Panc1 (cell line): ENCODE results near the gene CEMIP. TPM values are rescaled to one million over a fixed set of nuclear protein-coding genes. Genes with fewer than 3 reads are reported as not detected.

Source experiments
- ATAC-seq: fragments of 200-7000 bp; cut with Tn5 transposase; 2 replicates; pipeline ENCODE4 v1.9.1; 2020; ENCODE audit warnings: mild to moderate bottlenecking, moderate library complexity
- BruUV-seq: library from RNA; stranded (reverse); fragments of 400-500 nt; replicated peaks from 2 replicates; lab custom pipeline; 2021; lab: Mats Ljungman, UMichigan
- CTCF ChIA-PET: fragments of 300-600 bp; sonication (Branson Sonifier 250); formaldehyde crosslinking; loops from one replicate; lab custom pipeline; 2022; ENCODE audit warnings: antibody characterized with exemption; lab: Charles Lee
- POLR2A ChIA-PET: fragments of 300-600 bp; sonication (Branson Sonifier 250); formaldehyde crosslinking; loops from one replicate; lab custom pipeline; 2022; ENCODE audit warnings: antibody characterized with exemption; lab: Charles Lee
- DNase-seq: peaks from one replicate; pipeline ENCODE4 v3.0.0-alpha.2; 2010; ENCODE audit warnings: low read depth, low spot score
- H3K27ac ChIP-seq: 2 replicates; pipeline ENCODE4 v1.5.1; 2011; ENCODE audit warnings: mild to moderate bottlenecking, low read length, inconsistent platforms
- H3K27me3 ChIP-seq: fragments of 200-500 bp; sonication (Bioruptor generic); 2 replicates; pipeline ENCODE4 v1.6.0; 2014; ENCODE audit warnings: low read length, inconsistent platforms; ENCODE audit not compliant: control insufficient read depth, insufficient read depth
- H3K36me3 ChIP-seq: fragments of 200-500 bp; sonication (Bioruptor generic); 2 replicates; pipeline ENCODE4 v1.5.1; 2014; ENCODE audit warnings: inconsistent platforms, mild to moderate bottlenecking, low read length, moderate library complexity; ENCODE audit not compliant: control insufficient read depth, insufficient read depth
- H3K4me1 ChIP-seq: 2 replicates; pipeline ENCODE4 v1.5.1; 2011; ENCODE audit warnings: inconsistent platforms, mild to moderate bottlenecking, low read length, moderate library complexity; ENCODE audit not compliant: control insufficient read depth, insufficient read depth
- H3K4me3 ChIP-seq, 2 experiments: 2 replicates each; pipeline ENCODE4 v1.5.1; 2011 to 2012; ENCODE audit warnings: low read depth in 2 of 2, low read length in 2 of 2, mild to moderate bottlenecking in 2 of 2, inconsistent platforms in 1 of 2, moderate library complexity in 1 of 2
- H3K9me3 ChIP-seq: fragments of 200-500 bp; sonication (Bioruptor generic); 2 replicates; pipeline ENCODE4 v1.5.1; 2014; ENCODE audit warnings: low read depth, mild to moderate bottlenecking, inconsistent platforms, low read length, moderate library complexity; ENCODE audit not compliant: control insufficient read depth, insufficient read depth
- POLR2AphosphoS5 ChIP-seq: IDR thresholded peaks from 2 replicates; pipeline ENCODE4 v1.6.1; 2012; ENCODE audit warnings: mild to moderate bottlenecking, low read depth, low read length, moderate library complexity
- SIN3A ChIP-seq: IDR thresholded peaks from 2 replicates; pipeline ENCODE4 v1.6.1; 2012; ENCODE audit warnings: low read depth, mild to moderate bottlenecking, low read length, moderate library complexity, borderline replicate concordance; ENCODE audit not compliant: insufficient read depth
- TCF7L2 ChIP-seq: IDR thresholded peaks from 2 replicates; pipeline ENCODE4 v1.6.1; 2011; ENCODE audit warnings: mild to moderate bottlenecking, low read depth, low read length, inconsistent platforms
- in situ Hi-C: cut with HindIII; loops from 2 replicates; pipeline ENCODE4 v1.10.0; 2016; ENCODE audit warnings: low sequenced_read_pairs, low pct_unique_long_range_greater_than_20kb
- intact Hi-C: fragments of 100-400 bp; cut with micrococcal nuclease; formaldehyde crosslinking; loops from one replicate; pipeline ENCODE4 v1.10.0; 2022; ENCODE audit not compliant: unreplicated experiment
- total RNA-seq: library from RNA; stranded (reverse); gene quantifications from one replicate; pipeline ENCODE4 v1.2.1, GENCODE V29; 2021; ENCODE audit not compliant: unreplicated experiment
- TF ChIP-seq, protein P1 (sequence below): fragments of 450-650 bp; IDR thresholded peaks from 2 replicates; pipeline ENCODE4 v1.5.1; 2017; ENCODE audit warnings: mild to moderate bottlenecking
- TF ChIP-seq, protein P2 (sequence below), 2 experiments: IDR thresholded peaks; 2 replicates each; pipeline ENCODE4 v1.6.1; 2011 to 2012; ENCODE audit warnings: low read depth in 2 of 2, control low read depth in 1 of 2, low read length in 1 of 2, mild to moderate bottlenecking in 1 of 2, moderate library complexity in 1 of 2; ENCODE audit not compliant: insufficient read depth in 1 of 2

Gene CEMIP
- total RNA-seq, 1 experiment from 2014 or later = 0.46 TPM

DNA sequence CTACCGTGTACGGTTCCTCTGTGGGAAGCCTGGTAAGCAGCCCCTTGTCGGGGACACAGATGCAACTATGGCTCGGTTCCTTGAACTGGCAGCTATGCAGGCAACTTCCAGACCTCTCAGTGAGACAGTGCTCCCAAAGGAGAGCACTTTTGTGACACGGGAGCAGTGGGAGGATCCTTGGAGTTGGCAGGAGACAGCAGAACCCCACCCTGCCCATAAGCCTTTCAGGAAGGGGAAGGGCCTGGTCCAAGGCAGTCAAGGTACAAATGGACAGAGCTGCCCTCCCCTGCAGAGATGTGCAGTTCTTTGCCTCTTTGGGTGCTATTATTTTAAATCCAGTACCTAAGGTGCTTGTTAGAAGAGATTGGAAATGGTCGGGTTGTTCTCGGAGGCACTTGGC lies 115.9 kb downstream of the CEMIP start:
- Histone ChIP-seq H3K9me3 (no peaks in the 10 kb centered on the region), H3K4me3 (no peak overlapping the region), H3K27ac (no peak overlapping the region), H3K27me3 (no peaks in the 10 kb centered on the region), H3K36me3 (no peaks in the 10 kb centered on the region), H3K4me1 (no peaks in the 10 kb centered on the region)
- no peak for TF ChIP-seq POLR2AphosphoS5
- no peak for TF ChIP-seq TCF7L2
- no peak for TF ChIP-seq SIN3A
- TF ChIP-seq, protein P1, sequence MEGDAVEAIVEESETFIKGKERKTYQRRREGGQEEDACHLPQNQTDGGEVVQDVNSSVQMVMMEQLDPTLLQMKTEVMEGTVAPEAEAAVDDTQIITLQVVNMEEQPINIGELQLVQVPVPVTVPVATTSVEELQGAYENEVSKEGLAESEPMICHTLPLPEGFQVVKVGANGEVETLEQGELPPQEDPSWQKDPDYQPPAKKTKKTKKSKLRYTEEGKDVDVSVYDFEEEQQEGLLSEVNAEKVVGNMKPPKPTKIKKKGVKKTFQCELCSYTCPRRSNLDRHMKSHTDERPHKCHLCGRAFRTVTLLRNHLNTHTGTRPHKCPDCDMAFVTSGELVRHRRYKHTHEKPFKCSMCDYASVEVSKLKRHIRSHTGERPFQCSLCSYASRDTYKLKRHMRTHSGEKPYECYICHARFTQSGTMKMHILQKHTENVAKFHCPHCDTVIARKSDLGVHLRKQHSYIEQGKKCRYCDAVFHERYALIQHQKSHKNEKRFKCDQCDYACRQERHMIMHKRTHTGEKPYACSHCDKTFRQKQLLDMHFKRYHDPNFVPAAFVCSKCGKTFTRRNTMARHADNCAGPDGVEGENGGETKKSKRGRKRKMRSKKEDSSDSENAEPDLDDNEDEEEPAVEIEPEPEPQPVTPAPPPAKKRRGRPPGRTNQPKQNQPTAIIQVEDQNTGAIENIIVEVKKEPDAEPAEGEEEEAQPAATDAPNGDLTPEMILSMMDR = no peak
- TF ChIP-seq, protein P2, sequence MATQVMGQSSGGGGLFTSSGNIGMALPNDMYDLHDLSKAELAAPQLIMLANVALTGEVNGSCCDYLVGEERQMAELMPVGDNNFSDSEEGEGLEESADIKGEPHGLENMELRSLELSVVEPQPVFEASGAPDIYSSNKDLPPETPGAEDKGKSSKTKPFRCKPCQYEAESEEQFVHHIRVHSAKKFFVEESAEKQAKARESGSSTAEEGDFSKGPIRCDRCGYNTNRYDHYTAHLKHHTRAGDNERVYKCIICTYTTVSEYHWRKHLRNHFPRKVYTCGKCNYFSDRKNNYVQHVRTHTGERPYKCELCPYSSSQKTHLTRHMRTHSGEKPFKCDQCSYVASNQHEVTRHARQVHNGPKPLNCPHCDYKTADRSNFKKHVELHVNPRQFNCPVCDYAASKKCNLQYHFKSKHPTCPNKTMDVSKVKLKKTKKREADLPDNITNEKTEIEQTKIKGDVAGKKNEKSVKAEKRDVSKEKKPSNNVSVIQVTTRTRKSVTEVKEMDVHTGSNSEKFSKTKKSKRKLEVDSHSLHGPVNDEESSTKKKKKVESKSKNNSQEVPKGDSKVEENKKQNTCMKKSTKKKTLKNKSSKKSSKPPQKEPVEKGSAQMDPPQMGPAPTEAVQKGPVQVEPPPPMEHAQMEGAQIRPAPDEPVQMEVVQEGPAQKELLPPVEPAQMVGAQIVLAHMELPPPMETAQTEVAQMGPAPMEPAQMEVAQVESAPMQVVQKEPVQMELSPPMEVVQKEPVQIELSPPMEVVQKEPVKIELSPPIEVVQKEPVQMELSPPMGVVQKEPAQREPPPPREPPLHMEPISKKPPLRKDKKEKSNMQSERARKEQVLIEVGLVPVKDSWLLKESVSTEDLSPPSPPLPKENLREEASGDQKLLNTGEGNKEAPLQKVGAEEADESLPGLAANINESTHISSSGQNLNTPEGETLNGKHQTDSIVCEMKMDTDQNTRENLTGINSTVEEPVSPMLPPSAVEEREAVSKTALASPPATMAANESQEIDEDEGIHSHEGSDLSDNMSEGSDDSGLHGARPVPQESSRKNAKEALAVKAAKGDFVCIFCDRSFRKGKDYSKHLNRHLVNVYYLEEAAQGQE (IDR thresholded peaks at IDR 0.05; ENCODE audit: insufficient read depth in 1 of 2, low read depth in 2 of 2, low read length in 1 of 2) = no peak
- POLR2A ChIA-PET = no interaction called here
- intact Hi-C loops = no loop called here
- in situ Hi-C loops = no loop called here
- BruUV-seq = no TSS peak
- CTCF ChIA-PET = no interaction called here
- ATAC-seq (no peak), DNase-seq (no peak)

DNA sequence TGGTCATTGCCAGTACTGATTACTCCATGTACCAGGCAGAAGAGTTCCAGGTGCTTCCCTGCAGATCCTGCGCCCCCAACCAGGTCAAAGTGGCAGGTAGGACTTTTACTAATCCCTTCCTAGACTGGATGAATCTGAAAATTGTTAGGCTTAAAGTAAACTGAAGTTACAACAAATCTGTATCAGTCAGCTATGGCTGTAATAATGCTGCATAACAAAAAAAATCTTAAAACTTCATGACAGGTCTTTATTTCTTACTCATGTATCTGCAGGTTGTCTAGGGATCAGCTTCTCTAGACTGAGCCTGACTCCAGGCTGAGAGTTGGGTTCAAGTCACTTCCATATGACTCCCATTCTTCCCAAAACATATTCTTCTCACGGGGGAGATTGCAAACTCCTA lies 116.8 kb downstream of the CEMIP start:
- no peaks in the 10 kb centered on the region for H3K36me3 ChIP-seq
- POLR2A ChIA-PET = no interaction called here
- in situ Hi-C loops = no loop called here
- H3K27me3 ChIP-seq = no peaks in the 10 kb centered on the region
- H3K9me3 ChIP-seq = no peaks in the 10 kb centered on the region
- intact Hi-C loops = no loop called here
- no TSS peak for BruUV-seq
- DNase-seq (no peak), ATAC-seq (no peak)
- CTCF ChIA-PET = no interaction called here
- TF ChIP-seq POLR2AphosphoS5 (no peak), TCF7L2 (no peak)
- TF ChIP-seq, protein P1 = no peak
- TF ChIP-seq, protein P2 (IDR thresholded peaks at IDR 0.05; ENCODE audit: insufficient read depth in 1 of 2, low read depth in 2 of 2, low read length in 1 of 2) = no peak
- no peaks in the 10 kb centered on the region for H3K4me1 ChIP-seq
- H3K4me3 ChIP-seq = no peak overlapping the region
- no peak overlapping the region for H3K27ac ChIP-seq
